HG03354 (cell line): Measurements from ENCODE around the gene ALK.
A peak's percentile ranks its signal among the peaks of the same experiment; 100 is the strongest.
"Not testable (repeated sequence)": the region's sequence is repeated elsewhere in the genome, so short reads cannot be mapped to it uniquely, and the experiment has no call there.

Experiments
- ATAC-seq: cut with Tn5 transposase; IDR thresholded peaks from one replicate; pipeline ENCODE4 v1.9.1; 2021; ENCODE audit warnings: mild to moderate bottlenecking; ENCODE audit not compliant: unreplicated experiment, poor library complexity, severe bottlenecking

The ALK gene

DNA sequence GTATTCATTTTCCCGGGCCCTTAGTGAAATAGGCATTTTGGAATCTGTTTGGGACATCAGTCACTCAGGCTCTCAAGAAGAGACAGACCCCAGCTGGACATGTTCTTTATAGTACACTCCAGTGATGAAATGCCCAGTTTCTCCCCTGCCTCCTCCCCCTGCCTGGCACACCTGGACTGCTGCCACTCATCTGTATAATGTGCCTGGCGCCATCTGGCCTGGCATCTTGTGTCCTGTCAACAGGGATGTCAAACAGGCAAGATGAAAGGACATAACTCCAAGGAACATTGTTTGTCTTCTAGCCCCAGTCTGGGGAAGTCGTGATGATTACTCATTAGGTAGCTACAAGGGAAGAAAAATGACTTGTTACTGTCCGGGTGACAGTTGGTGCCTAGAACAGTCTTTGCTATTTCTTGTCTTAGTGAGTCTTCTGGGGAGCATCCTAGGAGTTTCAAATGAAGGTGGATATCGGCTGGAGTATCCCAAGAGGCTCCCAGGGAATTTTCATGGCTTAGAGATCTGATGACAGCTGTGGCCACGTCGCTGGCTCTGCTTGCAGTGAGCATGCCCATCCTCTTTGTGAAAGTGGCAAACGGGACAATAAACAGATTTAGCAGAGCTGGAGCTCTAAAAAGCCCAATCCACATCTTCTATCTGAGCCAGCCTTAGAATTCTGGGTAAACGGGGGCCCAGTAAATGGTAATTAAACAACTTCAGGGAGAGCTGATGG is 153.6 kb downstream of the ALK start:
- no peak for ATAC-seq

GRCh38 chr2:29766191-29766590 is 155.2 kb downstream of the ALK start:
- ATAC-seq, result no peak

- no peak for ATAC-seq
Measured at GRCh38 chr2:29765721-29766120, 155.7 kb downstream of the ALK start.

DNA sequence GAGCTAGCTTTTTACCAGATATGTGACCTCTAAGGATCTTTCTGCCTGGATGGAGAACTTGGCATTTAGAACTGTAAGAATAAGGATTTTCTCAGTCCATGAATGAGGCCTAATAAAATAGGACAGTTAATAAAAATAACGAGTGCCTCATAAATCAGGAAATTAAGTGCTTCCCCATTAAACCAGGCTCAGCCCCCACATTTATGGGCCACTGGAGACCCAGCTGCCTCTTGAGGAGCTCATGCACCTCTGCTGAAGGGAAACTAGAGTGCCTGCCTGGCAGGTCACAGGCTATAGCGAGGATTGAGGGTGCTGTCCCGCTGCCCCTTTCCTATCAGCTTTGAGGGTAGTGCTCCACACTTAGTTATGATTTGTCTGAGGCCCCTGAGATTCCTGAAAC is 158.0 kb downstream of the ALK start:
- no peak for ATAC-seq

DNA sequence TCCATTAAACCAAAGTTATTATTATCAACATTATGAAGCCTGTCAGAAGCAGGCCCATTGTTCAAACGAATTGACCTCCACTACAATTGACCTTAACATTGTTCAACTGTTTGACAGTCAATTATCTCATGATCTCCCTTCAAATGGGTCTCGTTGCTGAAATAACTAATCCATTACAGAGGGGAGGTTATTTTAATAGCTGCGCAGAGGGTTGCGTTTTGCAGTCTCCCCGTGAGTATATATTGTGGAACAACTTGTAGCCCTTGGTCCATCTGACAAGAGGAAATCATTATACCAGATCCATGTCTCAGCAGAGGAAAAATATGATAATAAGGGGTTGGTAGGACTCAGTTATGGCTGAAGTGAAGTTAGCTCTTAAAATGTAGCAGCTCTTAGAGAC is 159.1 kb downstream of the ALK start:
- ATAC-seq, result no peak

- ATAC-seq, result no peak
Measured at GRCh38 chr2:29761278-29761677, 160.1 kb downstream of the ALK start.

DNA sequence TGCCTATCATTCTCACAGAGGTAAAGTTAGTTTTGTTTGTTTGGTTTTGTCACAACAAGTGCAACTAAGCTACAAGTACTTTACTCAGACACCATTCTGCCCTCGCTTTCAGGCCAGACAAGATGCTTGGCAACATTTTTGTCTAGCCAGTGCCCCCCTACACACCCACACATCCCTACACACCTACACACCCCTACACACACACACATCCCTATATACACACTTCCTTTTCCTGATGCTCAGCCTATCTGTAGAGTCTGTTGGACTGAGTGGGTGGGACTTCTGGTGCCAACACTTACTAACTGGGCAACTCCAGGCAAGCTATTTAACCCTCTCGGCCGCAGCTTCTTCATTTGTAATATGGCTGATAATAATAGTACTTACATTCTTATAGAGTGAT is 161.4 kb downstream of the ALK start:
- ATAC-seq, result no peak

DNA sequence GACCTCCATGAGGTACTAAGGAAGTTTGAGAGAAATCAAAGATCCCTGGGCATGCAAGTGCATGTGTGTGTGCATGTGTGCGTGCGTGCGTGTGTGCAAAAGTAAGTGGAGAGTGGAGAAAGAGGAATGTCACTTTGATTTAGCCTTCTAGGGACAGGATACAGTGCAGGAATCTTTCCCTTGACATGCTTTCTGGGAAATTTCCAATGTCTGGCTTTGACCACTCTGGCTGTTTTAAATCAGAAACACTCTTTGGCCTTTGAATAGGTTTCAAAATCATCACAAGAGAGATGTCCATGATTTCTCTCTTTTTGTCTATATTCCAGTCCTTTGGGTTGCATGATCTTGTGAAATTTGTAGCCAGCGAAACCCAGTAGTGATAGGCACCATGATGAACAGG is 162.0 kb downstream of the ALK start:
- no peak for ATAC-seq

DNA sequence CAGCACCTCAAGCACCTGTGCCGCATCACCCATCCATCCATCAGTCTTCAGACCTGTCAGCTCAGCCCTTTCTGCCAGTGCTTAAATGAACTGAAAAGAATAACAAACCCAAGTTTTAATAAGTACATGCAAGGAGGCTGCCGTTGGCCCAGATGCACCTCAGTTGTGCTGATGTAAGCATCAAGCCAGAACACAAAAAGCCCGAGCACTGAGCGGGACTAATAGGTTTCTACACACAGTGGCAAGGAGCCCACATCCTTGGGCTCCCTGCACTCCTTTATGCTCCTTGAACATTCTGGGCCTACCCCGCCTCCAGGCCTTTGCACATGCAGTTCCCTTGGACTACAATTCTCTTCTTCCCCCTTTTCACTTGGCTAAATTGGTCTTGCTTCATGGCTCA is 165.6 kb downstream of the ALK start:
- ATAC-seq, result no peak

- no peak for ATAC-seq
Measured at GRCh38 chr2:29755233-29755632, 166.2 kb downstream of the ALK start.

- no peak for ATAC-seq
Measured at GRCh38 chr2:29753671-29754444, 167.5 kb downstream of the ALK start.

- ATAC-seq, result peak; percentile 71
Measured at GRCh38 chr2:29751390-29751789, 170.0 kb downstream of the ALK start.

DNA sequence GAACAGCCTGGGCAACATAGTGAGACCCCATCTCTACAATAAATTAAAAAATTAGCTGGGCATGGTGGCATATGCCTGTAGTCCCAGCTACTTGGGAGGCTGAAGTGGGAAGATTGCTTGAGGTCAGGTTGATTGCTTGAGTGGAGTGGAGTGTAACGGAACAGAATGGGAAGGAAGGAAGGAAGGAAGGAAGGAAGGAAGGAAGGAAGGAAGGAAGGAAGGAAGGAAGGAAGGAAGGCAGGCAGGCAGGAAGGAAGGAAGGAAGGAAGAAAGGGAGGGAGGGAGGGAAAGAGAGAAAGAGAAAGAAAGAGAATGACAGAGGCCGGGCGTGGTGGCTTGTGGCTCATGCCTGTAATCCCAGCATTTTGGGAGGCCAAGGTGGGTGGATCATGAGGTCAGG is 170.9 kb downstream of the ALK start:
- ATAC-seq, result not testable (repeated sequence)

GRCh38 chr2:29749843-29750242 is 171.5 kb downstream of the ALK start:
- no peak for ATAC-seq

- no peak for ATAC-seq
Measured at GRCh38 chr2:29749041-29749440, 172.3 kb downstream of the ALK start.

- peak; percentile 50 for ATAC-seq
Measured at GRCh38 chr2:29747786-29748470, 173.5 kb downstream of the ALK start.

DNA sequence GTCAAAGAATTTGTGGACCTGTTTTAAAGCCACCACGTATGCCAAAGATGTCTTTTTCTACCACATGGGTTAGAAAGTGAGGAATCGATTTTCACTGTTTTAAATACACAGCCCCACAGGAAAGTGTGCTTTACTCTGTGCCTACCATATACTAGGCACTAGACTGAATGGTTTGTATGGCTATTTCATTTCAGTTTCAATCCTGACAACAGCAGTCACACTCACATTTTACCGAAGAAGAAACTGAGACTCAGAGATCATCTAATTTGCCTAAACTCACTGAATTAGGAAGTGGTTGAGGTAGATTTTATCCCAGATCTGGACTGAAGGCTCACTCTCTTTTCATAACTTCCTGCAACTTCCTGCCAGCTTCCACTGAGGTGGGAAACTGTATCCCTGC is 176.4 kb downstream of the ALK start:
- peak; percentile 63 for ATAC-seq

GRCh38 chr2:29743516-29743915 is 177.9 kb downstream of the ALK start:
- no peak for ATAC-seq

DNA sequence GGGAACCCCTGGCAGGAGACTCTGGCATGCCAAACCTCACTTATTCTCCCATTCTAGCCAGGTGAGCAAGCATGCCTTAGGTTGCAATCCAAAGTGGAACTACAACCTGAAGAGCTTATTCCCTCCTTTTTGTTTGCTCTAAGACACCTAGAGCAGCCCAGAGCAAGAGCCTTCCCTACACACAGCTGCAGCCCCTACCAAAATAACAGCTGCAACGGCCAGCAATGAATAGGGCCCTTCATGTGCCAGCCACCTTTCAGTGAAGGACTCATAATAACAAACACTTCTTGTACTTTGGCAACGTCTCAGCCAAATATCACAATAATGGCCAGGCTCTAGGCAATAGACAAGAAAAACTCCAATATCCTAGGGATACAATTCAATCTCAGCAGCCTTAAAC is 178.7 kb downstream of the ALK start:
- ATAC-seq, result no peak

DNA sequence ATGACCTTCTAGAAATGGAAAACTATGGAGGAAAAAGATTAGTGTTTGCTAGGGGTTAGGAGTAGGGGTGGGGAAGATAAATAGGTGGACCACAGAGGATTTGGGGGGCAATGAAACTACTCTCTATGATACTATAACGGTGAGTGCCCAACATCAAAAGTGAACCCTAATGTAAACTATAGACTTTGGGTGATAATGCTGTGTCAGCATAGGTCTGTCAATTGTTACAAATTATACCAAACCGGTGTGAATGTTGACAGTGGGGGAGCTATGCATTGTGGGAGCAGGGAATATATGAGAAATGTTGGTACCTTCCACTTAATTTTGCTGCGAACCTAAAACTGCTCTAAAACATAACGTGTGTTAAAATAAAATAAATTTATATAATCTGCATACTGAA is 180.3 kb downstream of the ALK start:
- ATAC-seq, result no peak

DNA sequence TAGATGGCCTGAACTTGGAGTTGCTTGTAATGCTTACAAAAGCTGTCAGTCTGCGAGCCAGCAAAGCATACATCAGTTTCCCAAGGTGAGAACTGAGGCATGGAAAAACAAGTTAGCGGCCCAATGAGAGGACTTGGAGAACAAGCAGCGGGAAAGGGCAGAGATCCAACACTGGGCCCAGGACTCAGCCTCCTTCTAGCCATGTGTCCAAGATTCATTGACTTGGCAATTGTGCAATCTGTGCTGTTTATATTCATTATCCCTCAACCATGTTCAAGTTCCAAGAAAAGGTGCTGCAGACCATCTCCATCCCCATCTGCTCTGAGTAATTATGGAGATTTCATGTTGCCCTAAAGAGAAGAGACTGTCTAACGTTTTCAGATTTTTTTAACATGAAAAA is 187.4 kb downstream of the ALK start:
- ATAC-seq, result no peak
